ENCODE data around the gene OXCT1. TPM values are rescaled to one million over a fixed set of nuclear protein-coding genes. Genes with fewer than 3 reads are reported as not detected.

Gene OXCT1
- total and polyA plus RNA-seq, 9 of the 15 experiments (the other 6 are each of a cell fraction or from before 2014, with no cell fraction given): 24.7 to 61.2 (median 41.9) TPM

- Histone ChIP-seq H4K20me1 (replicated peaks; ENCODE audit: control insufficient read depth, insufficient read depth, low read length) (no peaks in the 10 kb centered on the region), H3K9me3 (replicated peaks; ENCODE audit: control insufficient read depth, insufficient read depth, low read depth, low read length) (no peaks in the 10 kb centered on the region), H3K4me1 (replicated peaks in 1 of 2; ENCODE audit: control insufficient read depth in 2 of 2, insufficient read depth in 2 of 2, low read length in 2 of 2) (peaks cover 6 to 18% of the 10 kb centered on the region in 2 experiments), H3K4me2 (ENCODE audit: insufficient read depth, low read length) (peak overlapping the region; percentile 92), H3K79me2 (ENCODE audit: control insufficient read depth, insufficient read depth, low read length) (peaks cover 36% of the 10 kb centered on the region), H3K27ac (ENCODE audit: extremely low read depth, low read depth, low read length) (peak overlapping the region; percentile 70), H3K27me3 (ENCODE audit: control insufficient read depth in 2 of 2, insufficient read depth in 2 of 2, low read length in 2 of 2) (no peaks in the 10 kb centered on the region), H2AFZ (ENCODE audit: low read depth, low read length) (peak overlapping the region; percentile 84), H3K4me3 (peak overlapping the region; percentile 67), H3K36me3 (ENCODE audit: control insufficient read depth, insufficient read depth, low read length) (peaks cover 31% of the 10 kb centered on the region), H3K9me1 (ENCODE audit: control insufficient read depth, insufficient read depth, low read length) (no peaks in the 10 kb centered on the region), H3K9ac (ENCODE audit: insufficient read depth in 1 of 2, low read depth in 2 of 2, low read length in 2 of 2) (peak overlapping the region; percentile 88 to 94)
- DNase-seq (ENCODE audit: extremely low read depth in 1 of 4, low spot score in 3 of 4) (no peak), ATAC-seq (no peak), FAIRE-seq (no peak)
- BruUV-seq (replicated peaks): TSS peak; percentile 99
- intact Hi-C loops (cut with micrococcal nuclease): no loop called here
- in situ Hi-C loops (cut with MboI): no loop called here
- CTCF ChIA-PET (ENCODE audit: low intra/inter-chr PET ratio): no interaction called here
- 27% methylated on average over 8 of the region's 8 CpGs for WGBS (ENCODE audit: insufficient coverage, low coverage, missing lambda C conversion rate)
- POLR2A ChIA-PET: interaction anchor here (0.8 to 1.6 kb wide), 13 partner anchors 9 to 1079 kb away, joined by 3 to 12 read pairs (median 6); partner anchors contain the start of gene FBXO4
- TF ChIP-seq ZSCAN29 (IDR thresholded peaks at IDR 0.05): peak; percentile 47; the same call in 1 of the 2 replicates
- peak; percentile 62 for TF ChIP-seq POLR2B (IDR thresholded peaks at IDR 0.05; ENCODE audit: low read depth, partially characterized antibody)
- peak; percentile 41 for TF ChIP-seq BRD9 (IDR thresholded peaks at IDR 0.05; ENCODE audit: low read depth, partially characterized antibody)
- no peak for TF ChIP-seq EP300 (IDR thresholded peaks at IDR 0.05; ENCODE audit: low read length)
- 0 out of 2 replicates have a peak, but pooled peaks have one; percentile 33 for TF ChIP-seq HDAC8 (tag; IDR thresholded peaks at IDR 0.05)
- TF ChIP-seq ATF4 (CRISPR knock-in tag; IDR thresholded peaks at IDR 0.05): 0 out of 2 replicates have a peak, but pooled peaks have one; percentile 24
- TF ChIP-seq NFRKB (IDR thresholded peaks at IDR 0.05; ENCODE audit: low read depth): 0 out of 2 replicates have a peak, but pooled peaks have one; percentile 7
- TF ChIP-seq CREM (IDR thresholded peaks at IDR 0.05; ENCODE audit: low read depth): no peak
- peak; percentile 82; the same call in 1 of the 2 replicates for TF ChIP-seq ZBTB33 (CRISPR knock-in tag; IDR thresholded peaks at IDR 0.05)
- TF ChIP-seq TOE1 (IDR thresholded peaks at IDR 0.05; ENCODE audit: borderline replicate concordance): no peak
- TF ChIP-seq TOE1 (CRISPR knock-in tag; IDR thresholded peaks at IDR 0.05; ENCODE audit: borderline replicate concordance, low read depth): 0 out of 2 replicates have a peak, but pooled peaks have one; percentile 30
- TF ChIP-seq PRDM10 (IDR thresholded peaks at IDR 0.05; ENCODE audit: partially characterized antibody): no peak
- no peak for TF ChIP-seq CC2D1A (IDR thresholded peaks at IDR 0.05)
- TF ChIP-seq SPI1 (IDR thresholded peaks at IDR 0.05; ENCODE audit: borderline replicate concordance, low read depth, low read length): no peak
- TF ChIP-seq ARID3A (IDR thresholded peaks at IDR 0.05; ENCODE audit: borderline replicate concordance, low read depth, low read length): no peak
Observed at GRCh38 chr5:41903382-41903891, 33.2 kb upstream of the OXCT1 start.

Data from K562 (cell line).